Natural killer cell (primary cell): ENCODE data around the gene C1orf226. TPM values are rescaled to one million over a fixed set of nuclear protein-coding genes. Genes with fewer than 3 reads are reported as not detected.

Experiments
- ATAC-seq, 3 donors: fragments of 150-1000 bp in 2 of 3; fragments of 200-7000 bp in 1 of 3; cut with Tn5 transposase; 1 replicate in 1 of 3; 2 replicates in 2 of 3; pipeline ENCODE4 v1.10.0; 2021; ENCODE audit warnings: mild to moderate bottlenecking in 2 of 3, moderate library complexity in 2 of 3
- DNase-seq, 2 donors: peaks; one replicate each; pipeline versions ENCODE4 v3.0.0 to v3.0.0-alpha.2; 2013 to 2021; ENCODE audit warnings: mixed read lengths in 1 of 2
- H3K27ac ChIP-seq: one replicate; pipeline ENCODE4 v1.5.1; 2013; ENCODE audit warnings: mild to moderate bottlenecking, low read length
- H3K27me3 ChIP-seq: one replicate; pipeline ENCODE4 v1.6.1; 2013; ENCODE audit warnings: low read length; ENCODE audit not compliant: control insufficient read depth, insufficient read depth
- H3K36me3 ChIP-seq: one replicate; pipeline ENCODE4 v1.6.1; 2013; ENCODE audit warnings: low read length; ENCODE audit not compliant: control insufficient read depth, insufficient read depth
- H3K4me1 ChIP-seq: one replicate; pipeline ENCODE4 v1.6.1; 2013; ENCODE audit warnings: low read length; ENCODE audit not compliant: control insufficient read depth, insufficient read depth
- H3K4me3 ChIP-seq: one replicate; pipeline ENCODE4 v1.5.1; 2013; ENCODE audit warnings: low read length
- H3K9me3 ChIP-seq: one replicate; pipeline ENCODE4 v1.6.1; 2013; ENCODE audit warnings: low read length; ENCODE audit not compliant: control insufficient read depth, insufficient read depth
- H3K27ac Mint-ChIP-seq, 2 donors: one replicate each; pipeline ENCODE4 v1.8.0; 2022; ENCODE audit warnings: mild to moderate bottlenecking in 2 of 2, mixed read lengths in 2 of 2, moderate library complexity in 1 of 2
- H3K27me3 Mint-ChIP-seq, 2 donors: one replicate each; pipeline ENCODE4 v1.8.0; 2022; ENCODE audit warnings: low read depth in 2 of 2, mixed read lengths in 2 of 2
- H3K36me3 Mint-ChIP-seq: one replicate; pipeline ENCODE4 v1.8.0; 2022; ENCODE audit warnings: mixed read lengths
- H3K4me1 Mint-ChIP-seq, 2 donors: one replicate each; pipeline ENCODE4 v1.8.0; 2022; ENCODE audit warnings: mixed read lengths in 2 of 2
- H3K4me3 Mint-ChIP-seq: one replicate; pipeline ENCODE4 v1.8.0; 2022; ENCODE audit warnings: mild to moderate bottlenecking, moderate library complexity, mixed read lengths
- H3K9me3 Mint-ChIP-seq, 2 donors: one replicate each; pipeline ENCODE4 v1.8.0; 2022; ENCODE audit warnings: mixed read lengths in 2 of 2
- WGBS: methylation state at CpG from one replicate; pipeline ENCODE4 v1.1.7; 2013; ENCODE audit warnings: missing lambda C conversion rate; ENCODE audit not compliant: insufficient coverage; 5-methylcytosine and 5-hydroxymethylcytosine counted together
- intact Hi-C: fragments of 100-400 bp; cut with micrococcal nuclease; formaldehyde crosslinking; loops from one replicate; pipeline ENCODE4 v1.14.2; 2022
- total RNA-seq, 4 donors: library from RNA; stranded (reverse); fragments of 120-200 nt in 1 of 4; gene quantifications; one replicate each; pipeline versions ENCODE4 v1.2.3 to v1.2.4, GENCODE V29; 2013 to 2022
- TF ChIP-seq, protein P1 (sequence below): fragments of 200-600 bp; IDR thresholded peaks from one replicate; pipeline ENCODE4 v1.8.0; 2022; ENCODE audit warnings: antibody characterized with exemption

Gene C1orf226
- total RNA-seq, 3 donors from 2014 or later (not counting 1 experiment from before 2014, with no cell fraction given), result 0.09 to 0.34 (median 0.13) TPM

GRCh38 chr1:162380061-162380846, 1.3 kb upstream of the C1orf226 start:
- intact Hi-C loops, result loop anchor here (10.0 kb wide), 1 partner anchor 55 kb away; no protein-coding TSS in a partner anchor
- H3K27ac Mint-ChIP-seq, result no peak overlapping the region
- 65% methylated on average over 5 of the region's 6 CpGs for WGBS

DNA sequence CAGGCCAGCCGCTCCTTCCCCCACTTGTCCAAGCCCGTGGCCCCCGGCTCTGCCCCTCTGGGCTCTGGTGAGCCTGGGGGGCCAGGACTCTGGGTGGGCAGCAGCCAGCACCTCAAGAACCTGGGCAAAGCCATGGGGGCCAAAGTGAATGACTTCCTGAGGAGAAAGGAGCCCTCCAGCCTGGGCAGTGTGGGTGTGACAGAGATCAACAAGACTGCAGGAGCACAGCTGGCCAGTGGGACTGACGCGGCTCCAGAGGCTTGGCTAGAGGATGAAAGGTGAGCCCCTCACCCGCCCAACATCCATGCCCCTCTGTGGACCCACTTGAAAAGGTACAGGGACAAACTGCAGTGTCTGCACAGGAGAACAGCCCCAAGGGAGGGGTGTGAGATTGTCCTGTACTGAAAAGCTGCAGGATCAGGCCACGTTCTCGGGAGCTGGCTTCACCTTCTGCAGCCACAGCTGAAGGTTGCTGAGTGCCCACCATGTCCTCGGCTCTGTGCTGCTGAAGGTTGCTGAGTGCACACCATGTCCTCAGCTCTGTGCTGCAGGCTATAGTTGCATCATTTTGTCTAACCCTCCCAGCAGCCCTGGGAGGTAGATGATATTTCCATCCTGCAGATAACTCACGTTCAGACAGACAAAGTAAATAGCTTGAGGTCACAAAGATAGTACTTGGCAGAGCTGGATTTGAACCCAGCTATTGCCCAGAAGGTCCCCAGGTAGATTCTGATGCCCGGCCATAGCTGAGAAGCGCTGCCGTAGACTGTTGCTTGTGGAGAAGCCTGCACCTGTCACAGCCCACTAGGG, 618 bp downstream of the C1orf226 start:
- no peak overlapping the region for H3K27ac ChIP-seq
- no peaks in the 10 kb centered on the region for H3K9me3 ChIP-seq
- Mint-ChIP-seq H3K27ac (no peak overlapping the region), H3K4me1 (peaks cover 0 to 16% of the 10 kb centered on the region in 2 donors), H3K36me3 (no peaks in the 10 kb centered on the region), H3K4me3 (no peak overlapping the region), H3K27me3 (no peaks in the 10 kb centered on the region), H3K9me3 (no peaks in the 10 kb centered on the region)
- DNase-seq, result no peak
- H3K36me3 ChIP-seq, result no peaks in the 10 kb centered on the region
- no peak for ATAC-seq
- H3K4me3 ChIP-seq, result no peak overlapping the region
- no peaks in the 10 kb centered on the region for H3K27me3 ChIP-seq
- 92% methylated on average over 13 of the region's 13 CpGs for WGBS
- TF ChIP-seq, protein P1, sequence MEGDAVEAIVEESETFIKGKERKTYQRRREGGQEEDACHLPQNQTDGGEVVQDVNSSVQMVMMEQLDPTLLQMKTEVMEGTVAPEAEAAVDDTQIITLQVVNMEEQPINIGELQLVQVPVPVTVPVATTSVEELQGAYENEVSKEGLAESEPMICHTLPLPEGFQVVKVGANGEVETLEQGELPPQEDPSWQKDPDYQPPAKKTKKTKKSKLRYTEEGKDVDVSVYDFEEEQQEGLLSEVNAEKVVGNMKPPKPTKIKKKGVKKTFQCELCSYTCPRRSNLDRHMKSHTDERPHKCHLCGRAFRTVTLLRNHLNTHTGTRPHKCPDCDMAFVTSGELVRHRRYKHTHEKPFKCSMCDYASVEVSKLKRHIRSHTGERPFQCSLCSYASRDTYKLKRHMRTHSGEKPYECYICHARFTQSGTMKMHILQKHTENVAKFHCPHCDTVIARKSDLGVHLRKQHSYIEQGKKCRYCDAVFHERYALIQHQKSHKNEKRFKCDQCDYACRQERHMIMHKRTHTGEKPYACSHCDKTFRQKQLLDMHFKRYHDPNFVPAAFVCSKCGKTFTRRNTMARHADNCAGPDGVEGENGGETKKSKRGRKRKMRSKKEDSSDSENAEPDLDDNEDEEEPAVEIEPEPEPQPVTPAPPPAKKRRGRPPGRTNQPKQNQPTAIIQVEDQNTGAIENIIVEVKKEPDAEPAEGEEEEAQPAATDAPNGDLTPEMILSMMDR, result no peak
- H3K4me1 ChIP-seq, result no peaks in the 10 kb centered on the region
- intact Hi-C loops, result loop anchor here (10.0 kb wide), 1 partner anchor 53 kb away; no protein-coding TSS in a partner anchor

More at GRCh38 chr1:162380061-162380846, 1.3 kb upstream of the C1orf226 start:
- Histone ChIP-seq H3K36me3 (no peaks in the 10 kb centered on the region), H3K27me3 (no peaks in the 10 kb centered on the region), H3K4me3 (no peak overlapping the region), H3K27ac (no peak overlapping the region), H3K9me3 (no peaks in the 10 kb centered on the region), H3K4me1 (no peaks in the 10 kb centered on the region)
- peaks cover 0 to 7% of the 10 kb centered on the region in 2 donors for H3K4me1 Mint-ChIP-seq
- DNase-seq (no peak), ATAC-seq (no peak)
- no peaks in the 10 kb centered on the region for H3K36me3 Mint-ChIP-seq
- H3K9me3 Mint-ChIP-seq, result no peaks in the 10 kb centered on the region
- no peaks in the 10 kb centered on the region for H3K27me3 Mint-ChIP-seq
- TF ChIP-seq, protein P1, result no peak
- H3K4me3 Mint-ChIP-seq, result no peak overlapping the region

DNA sequence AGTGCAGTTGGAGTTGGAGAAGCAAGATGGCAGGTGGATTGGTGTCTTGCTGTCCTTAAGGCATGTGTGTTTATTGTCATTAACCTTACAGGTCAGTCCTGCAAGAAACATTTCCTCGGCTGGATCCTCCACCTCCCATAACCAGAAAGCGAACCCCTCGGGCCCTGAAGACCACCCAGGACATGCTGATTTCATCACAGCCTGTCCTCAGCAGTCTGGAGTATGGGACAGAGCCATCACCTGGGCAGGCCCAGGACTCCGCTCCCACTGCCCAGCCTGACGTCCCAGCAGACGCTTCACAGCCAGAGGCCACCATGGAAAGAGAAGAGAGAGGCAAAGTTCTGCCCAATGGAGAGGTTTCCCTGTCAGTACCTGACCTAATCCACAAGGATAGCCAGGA, 1.6 kb downstream of the C1orf226 start:
- intact Hi-C loops, result loop anchor here (10.0 kb wide), 1 partner anchor 52 kb away; no protein-coding TSS in a partner anchor
- no peaks in the 10 kb centered on the region for H3K9me3 ChIP-seq
- DNase-seq (no peak), ATAC-seq (no peak)
- H3K4me3 Mint-ChIP-seq, result no peak overlapping the region
- H3K27ac ChIP-seq, result no peak overlapping the region
- peaks cover under 1% of the 10 kb centered on the region for H3K4me1 ChIP-seq
- peaks cover 4 to 21% of the 10 kb centered on the region in 2 donors for H3K4me1 Mint-ChIP-seq
- H3K27me3 Mint-ChIP-seq, result no peaks in the 10 kb centered on the region
- TF ChIP-seq, protein P1, result no peak
- H3K27ac Mint-ChIP-seq, result no peak overlapping the region
- WGBS, result 94% methylated on average over 6 of the region's 6 CpGs
- no peaks in the 10 kb centered on the region for H3K36me3 Mint-ChIP-seq
- H3K27me3 ChIP-seq, result no peaks in the 10 kb centered on the region
- H3K9me3 Mint-ChIP-seq, result no peaks in the 10 kb centered on the region
- H3K36me3 ChIP-seq, result no peaks in the 10 kb centered on the region
- H3K4me3 ChIP-seq, result no peak overlapping the region
